PC-9 (cell line): ENCODE results near the gene TDRD9. TPM values are rescaled to one million over a fixed set of nuclear protein-coding genes. Genes with fewer than 3 reads are reported as not detected.

Source experiments
- BruUV-seq: library from RNA; stranded (reverse); fragments of 400-500 nt; replicated peaks from 2 replicates; lab custom pipeline; 2021; lab: Mats Ljungman, UMichigan
- CTCF ChIA-PET: fragments of 300-600 bp; sonication (Branson Sonifier 250); formaldehyde crosslinking; loops from one replicate; lab custom pipeline; 2022; ENCODE audit warnings: antibody characterized with exemption; lab: Charles Lee
- POLR2A ChIA-PET: fragments of 300-600 bp; sonication (Branson Sonifier 250); formaldehyde crosslinking; loops from one replicate; lab custom pipeline; 2022; ENCODE audit warnings: antibody characterized with exemption; ENCODE audit not compliant: unreplicated experiment; lab: Charles Lee
- DNase-seq, 2 experiments: peaks; one replicate each; pipeline versions ENCODE4 v3.0.0 to v3.0.0-alpha.2; 2015 to 2022; ENCODE audit warnings: mixed read lengths in 1 of 2
- H2AFZ ChIP-seq: fragments of 200-600 bp; sonication (generic); 2 replicates; pipeline ENCODE4 v1.8.1; 2017; ENCODE audit warnings: antibody characterized with exemption
- H3F3A ChIP-seq: fragments of 200-600 bp; sonication (generic); 2 replicates; pipeline ENCODE4 v1.8.1; 2017; ENCODE audit warnings: antibody characterized with exemption, mild to moderate bottlenecking, low read depth; ENCODE audit not compliant: insufficient read depth
- H3K27ac ChIP-seq: fragments of 200-600 bp; sonication (generic); 2 replicates; pipeline ENCODE4 v1.6.1; 2016; ENCODE audit warnings: mixed run types
- H3K27me3 ChIP-seq: fragments of 200-600 bp; sonication (generic); 2 replicates; pipeline ENCODE4 v1.6.1; 2016; ENCODE audit warnings: low read depth, mixed run types; ENCODE audit not compliant: insufficient read depth
- H3K36me3 ChIP-seq: fragments of 200-600 bp; sonication (generic); 2 replicates; pipeline ENCODE4 v1.6.1; 2016; ENCODE audit warnings: low read depth, mixed run types
- H3K4me1 ChIP-seq: fragments of 200-600 bp; sonication (generic); replicated peaks from 2 replicates; pipeline ENCODE4 v1.6.1; 2016; ENCODE audit warnings: mixed run types; ENCODE audit not compliant: insufficient read depth
- H3K4me2 ChIP-seq: fragments of 200-600 bp; sonication (generic); 2 replicates; pipeline ENCODE4 v1.6.1; 2017; ENCODE audit warnings: mixed run types
- H3K4me3 ChIP-seq: fragments of 200-600 bp; sonication (generic); 2 replicates; pipeline ENCODE4 v1.6.1; 2016; ENCODE audit warnings: mixed run types
- H3K79me2 ChIP-seq: fragments of 200-600 bp; sonication (generic); 2 replicates; pipeline ENCODE4 v1.6.1; 2017; ENCODE audit warnings: low read depth, mixed run types
- H3K9me2 ChIP-seq: fragments of 200-600 bp; sonication (generic); 2 replicates; pipeline ENCODE4 v1.8.1; 2017; ENCODE audit warnings: mild to moderate bottlenecking; ENCODE audit not compliant: insufficient read depth
- H3K9me3 ChIP-seq: fragments of 200-600 bp; sonication (generic); 2 replicates; pipeline ENCODE4 v1.8.1; 2016; ENCODE audit warnings: low read depth; ENCODE audit not compliant: insufficient read depth
- H4K20me1 ChIP-seq: fragments of 200-600 bp; sonication (generic); 2 replicates; pipeline ENCODE4 v1.8.1; 2017; ENCODE audit not compliant: insufficient read depth
- CTCF ChIP-seq: fragments of 200-600 bp; sonication (generic); conservative IDR thresholded peaks from 2 replicates; pipeline ENCODE4 v1.6.1; 2017; ENCODE audit warnings: mixed run types, antibody characterized with exemption, mild to moderate bottlenecking, moderate library complexity
- EZH2 ChIP-seq: fragments of 200-600 bp; sonication (generic); IDR thresholded peaks from 2 replicates; pipeline ENCODE4 v1.8.0; 2017; ENCODE audit warnings: antibody characterized with exemption, low read depth
- intact Hi-C: fragments of 100-400 bp; cut with micrococcal nuclease; formaldehyde crosslinking; loops from one replicate; pipeline ENCODE4 v1.10.0; 2022; ENCODE audit not compliant: unreplicated experiment
- total RNA-seq: library from RNA; stranded (reverse); gene quantifications from 2 replicates; pipeline ENCODE4 v1.2.3, GENCODE V29; 2021

TDRD9 gene
- total RNA-seq, 1 experiment from 2014 or later: 0.15 TPM

DNA sequence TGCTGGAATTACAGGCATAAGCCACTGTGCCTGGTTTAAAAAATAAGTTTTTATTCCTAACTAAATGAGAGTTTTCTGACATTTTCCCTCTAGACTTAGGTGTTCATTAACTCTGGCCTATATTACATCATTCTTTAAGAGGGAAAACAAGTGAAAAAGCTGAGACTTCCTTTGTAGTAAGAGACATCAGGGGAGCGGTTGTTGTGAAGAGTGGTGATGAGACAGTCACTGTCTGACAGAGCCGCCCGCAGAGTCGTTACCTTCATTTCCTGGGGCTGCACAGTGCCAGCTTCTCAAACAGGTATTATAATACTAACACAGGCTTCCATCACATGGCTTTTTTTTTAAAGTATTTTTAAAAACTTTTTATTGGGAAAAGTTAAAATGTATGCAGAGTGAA, 19.7 kb upstream of the TDRD9 start:
- peaks cover 20% of the 10 kb centered on the region; the same call in 1 of the 2 replicates for H3F3A ChIP-seq
- no peaks in the 10 kb centered on the region for H3K9me2 ChIP-seq
- 0 out of 2 replicates have a peak, but pooled peaks cover 6% of the 10 kb centered on the region for H4K20me1 ChIP-seq
- DNase-seq: no peak
- H3K4me3 ChIP-seq: no peak overlapping the region
- CTCF ChIA-PET: no interaction called here
- H2AFZ ChIP-seq: no peak overlapping the region
- BruUV-seq: no TSS peak
- H3K9me3 ChIP-seq: no peaks in the 10 kb centered on the region
- H3K27me3 ChIP-seq: no peaks in the 10 kb centered on the region
- H3K27ac ChIP-seq: no peak overlapping the region
- 0 out of 2 replicates have a peak, but pooled peaks cover 8% of the 10 kb centered on the region for H3K36me3 ChIP-seq
- H3K4me1 ChIP-seq: 0 out of 2 replicates have a peak, but pooled peaks cover 3% of the 10 kb centered on the region
- intact Hi-C loops: no loop called here
- no peaks in the 10 kb centered on the region for H3K79me2 ChIP-seq
- POLR2A ChIA-PET: no interaction called here
- no peak for TF ChIP-seq EZH2
- no peak for TF ChIP-seq CTCF
- H3K4me2 ChIP-seq: no peak overlapping the region

- intact Hi-C loops: loop anchor here (1.0 kb wide), 3 partner anchors 71 to 337 kb away; no protein-coding TSS in a partner anchor
- Histone ChIP-seq H3K27me3 (no peaks in the 10 kb centered on the region), H3K79me2 (0 out of 2 replicates have a peak, but pooled peaks cover 5% of the 10 kb centered on the region), H2AFZ (no peak overlapping the region), H3K9me3 (no peaks in the 10 kb centered on the region), H3K4me3 (no peak overlapping the region), H4K20me1 (peaks cover 14% of the 10 kb centered on the region; the same call in 1 of the 2 replicates), H3K36me3 (peaks cover 16% of the 10 kb centered on the region; the same call in 1 of the 2 replicates), H3K9me2 (no peaks in the 10 kb centered on the region), H3K4me1 (0 out of 2 replicates have a peak, but pooled peaks cover 3% of the 10 kb centered on the region), H3K4me2 (peak overlapping the region; percentile 31), H3F3A (peaks cover 25% of the 10 kb centered on the region; the same call in 1 of the 2 replicates), H3K27ac (no peak overlapping the region)
- ChIA-PET POLR2A (no interaction called here), CTCF (interaction anchor here (0.9 to 1.3 kb wide), 2 partner anchors 101 to 105 kb away, joined by 4 to 8 read pairs; no protein-coding TSS in a partner anchor)
- TSS peak; percentile 4 for BruUV-seq
- TF ChIP-seq CTCF (no peak), EZH2 (no peak)
- no peak for DNase-seq
Measured at GRCh38 chr14:103909531-103910261, 18.6 kb upstream of the TDRD9 start.

DNA sequence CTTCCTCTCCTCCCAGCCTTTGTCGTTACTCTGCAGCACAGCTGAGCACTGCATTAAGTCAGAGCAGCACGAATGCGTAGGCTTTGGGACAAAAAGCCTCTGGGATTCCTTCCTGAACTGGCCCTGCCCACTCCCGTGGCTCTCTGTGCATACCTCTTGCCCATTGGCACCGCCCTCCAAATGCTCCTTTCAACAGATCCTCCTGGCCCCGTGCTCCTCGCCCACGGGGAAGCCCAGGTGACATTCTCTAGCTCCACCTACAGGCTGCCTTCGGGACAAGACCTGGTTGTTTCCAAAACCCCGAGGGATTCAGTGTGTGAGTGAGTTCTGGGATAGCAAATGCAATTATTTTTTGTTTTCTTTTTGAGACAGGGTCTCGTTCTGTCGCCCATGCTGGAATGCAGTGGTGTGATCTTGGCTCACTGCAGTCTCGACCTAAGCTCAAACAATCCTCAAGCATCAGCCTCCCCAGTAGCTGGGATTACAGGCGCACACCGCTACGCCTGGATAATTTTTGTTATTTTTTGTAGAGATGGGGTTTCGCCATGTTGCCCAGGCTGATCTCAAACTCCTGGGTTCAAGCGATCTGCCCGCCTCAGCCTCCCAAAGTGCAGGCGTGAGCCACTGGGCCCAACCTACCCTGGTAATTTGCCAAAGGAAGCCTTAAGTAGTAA, 17.9 kb upstream of the TDRD9 start:
- Histone ChIP-seq H3K4me3 (no peak overlapping the region), H3K9me3 (no peaks in the 10 kb centered on the region), H3F3A (peaks cover 25% of the 10 kb centered on the region; the same call in 1 of the 2 replicates), H3K9me2 (no peaks in the 10 kb centered on the region), H3K4me2 (peak overlapping the region; percentile 31), H3K27me3 (no peaks in the 10 kb centered on the region), H3K36me3 (peaks cover 16% of the 10 kb centered on the region; the same call in 1 of the 2 replicates), H2AFZ (no peak overlapping the region), H3K4me1 (0 out of 2 replicates have a peak, but pooled peaks cover 3% of the 10 kb centered on the region), H3K27ac (no peak overlapping the region), H3K79me2 (0 out of 2 replicates have a peak, but pooled peaks cover 8% of the 10 kb centered on the region), H4K20me1 (peaks cover 22% of the 10 kb centered on the region)
- ChIA-PET POLR2A (no interaction called here), CTCF (interaction anchor here (0.9 to 1.3 kb wide), 2 partner anchors 102 to 106 kb away, joined by 4 to 8 read pairs; no protein-coding TSS in a partner anchor)
- peak; percentile 84 to 93 for DNase-seq
- TF ChIP-seq EZH2 (no peak), CTCF (peak; percentile 87)
- no TSS peak for BruUV-seq
- intact Hi-C loops: loop anchor here (1.0 kb wide), 3 partner anchors 70 to 338 kb away; no protein-coding TSS in a partner anchor
